Adrenal gland (tissue), 12 donors: Measurements from ENCODE around the gene MGAT5. TPM values are rescaled to one million over a fixed set of nuclear protein-coding genes. Genes with fewer than 3 reads are reported as not detected.
A peak's percentile ranks its signal among the peaks of the same experiment; 100 is the strongest.
"Not testable (repeated sequence)": the region's sequence is repeated elsewhere in the genome, so short reads cannot be mapped to it uniquely, and the experiment has no call there.

ENCODE experiments used
- DNase-seq, 7 donors: peaks; one replicate each; pipeline ENCODE4 v3.0.0-alpha.2; 2019 to 2020
- H3K27ac ChIP-seq, 5 donors: fragments of 200-600 bp; sonication (generic) in 4 of 5; 1 replicate in 3 of 5; 2 replicates in 2 of 5; pipeline versions ENCODE4 v1.5.1 to v1.8.0; 2016 to 2020; ENCODE audit warnings: mild to moderate bottlenecking in 1 of 5
- H3K27me3 ChIP-seq: fragments of 200-600 bp; 2 replicates; pipeline ENCODE4 v1.8.0; 2021
- H3K36me3 ChIP-seq, 2 donors: fragments of 200-600 bp; replicated peaks in 1 of 2; 1 replicate in 1 of 2; 2 replicates in 1 of 2; pipeline versions ENCODE4 v1.5.1 to v1.8.0; 2018 to 2022
- H3K4me1 ChIP-seq, 2 donors: fragments of 200-600 bp; replicated peaks in 1 of 2; 1 replicate in 1 of 2; 2 replicates in 1 of 2; pipeline versions ENCODE4 v1.5.1 to v1.8.0; 2018 to 2021
- H3K4me3 ChIP-seq, 4 donors: fragments of 200-600 bp; sonication (generic) in 3 of 4; one replicate each; pipeline ENCODE4 v1.5.1; 2016 to 2018
- H3K9me3 ChIP-seq, 3 donors: fragments of 200-600 bp; sonication (generic) in 1 of 3; replicated peaks in 1 of 3; 1 replicate in 2 of 3; 2 replicates in 1 of 3; pipeline versions ENCODE4 v1.5.1 to v1.8.0; 2016 to 2021
- POLR2A ChIP-seq, 2 donors: fragments of 450-650 bp; IDR thresholded peaks; one replicate each; pipeline ENCODE4 v1.6.1; 2017; ENCODE audit warnings: antibody characterized with exemption in 2 of 2, mild to moderate bottlenecking in 2 of 2, moderate library complexity in 1 of 2
- WGBS, 4 donors: extraction: QIAGEN DNeasy Blood & Tissue Kit in 2 of 4; methylation state at CpG; one replicate each; pipeline versions ENCODE4 v1.1.5 to v1.1.7; 2013 to 2017; 5-methylcytosine and 5-hydroxymethylcytosine counted together
- intact Hi-C, 2 donors: fragments of 100-400 bp; cut with DNase I; formaldehyde crosslinking; loops; one replicate each; pipeline versions ENCODE4 v1.14.1 to v1.15.0; 2022 to 2023
- polyA plus RNA-seq, 3 donors: library from polyadenylated mRNA; stranded (reverse); fragments of 200-250 nt in 2 of 3; fragments of 350-450 nt in 1 of 3; fragmentation: Illumina TruSeq in 1 of 3; extraction: RNeasy Lipid Tissue Mini Kit (QIAGEN cat#74804) in 1 of 3; gene quantifications; one replicate each; pipeline ENCODE4 v1.2.3, GENCODE V29; 2013 to 2014
- total RNA-seq, 9 donors: library from RNA; depleted of rRNA in 4 of 9; stranded (reverse); fragments of >200 nt in 4 of 9; fragments of 120-200 nt in 1 of 9; fragmentation: NEBNext Ultra II Directional in 1 of 9; extraction: Animal tissue kit (Norgen Biotek cat#: 25700) in 1 of 9; gene quantifications; one replicate each; pipeline versions ENCODE4 v1.1.0 to v1.2.4, GENCODE V29; 2013 to 2023
- TF ChIP-seq, protein P1 (sequence below), 6 experiments: fragments of 450-650 bp in 4 of 6; fragments of 200-600 bp in 2 of 6; sonication (generic) in 1 of 6; IDR thresholded peaks; 1 replicate in 5 of 6; 2 replicates in 1 of 6; pipeline versions ENCODE4 v1.5.1 to v1.8.0; 2016 to 2021; ENCODE audit warnings: antibody characterized with exemption in 6 of 6, mild to moderate bottlenecking in 2 of 6, moderate library complexity in 1 of 6
- donor health status: healthy with polysubstance abuse.
- donor health status: Bipolar disorder and iron deficiency.
- donor health status: DM: yes; HTN: yes; CAD: no.
- donor health status: DM: no; HTN: no; CAD: no.
- donor health status: DM: no; HTN: no; CAD: no.
- donor health status: DM: yes; HTN: yes; CAD: no.

Gene MGAT5
- total and polyA plus RNA-seq, 12 donors: 2.9 to 74.6 (median 41.1) TPM

DNA sequence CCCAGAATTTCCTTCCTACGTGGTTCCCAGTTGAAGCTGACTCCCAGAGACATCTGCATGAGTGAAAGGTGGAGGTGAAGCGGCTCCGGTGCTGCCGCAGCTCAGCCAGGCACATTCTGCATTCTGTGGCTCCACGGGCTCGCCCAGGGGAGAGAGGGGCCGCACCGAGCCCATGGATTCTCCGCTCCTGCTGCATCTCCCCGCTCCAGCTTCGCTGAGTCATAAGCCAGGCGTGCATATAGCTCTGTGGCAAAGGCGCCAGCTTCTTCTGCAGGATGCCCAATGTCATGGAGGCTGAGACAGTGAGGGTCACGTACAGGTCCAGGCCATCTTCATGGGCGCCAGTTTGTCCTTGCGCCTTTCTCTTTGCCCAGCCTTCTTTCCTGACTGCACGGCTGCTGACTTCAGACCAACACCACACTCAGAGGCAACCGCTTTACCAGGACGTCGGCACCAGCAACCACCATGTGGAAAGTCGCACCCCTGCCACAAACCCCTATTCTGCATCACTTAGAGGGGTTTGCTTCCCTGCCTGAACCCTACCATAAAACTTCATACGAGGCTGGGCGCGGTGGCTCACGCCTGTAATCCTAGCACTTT, 215.7 kb downstream of the MGAT5 start:
- H3K36me3 ChIP-seq: no peaks in the 10 kb centered on the region
- H3K4me3 ChIP-seq: no peak overlapping the region
- H3K27me3 ChIP-seq: no peaks in the 10 kb centered on the region
- DNase-seq: peak in 1 of 7 donors; percentile 35
- H3K27ac ChIP-seq: no peak overlapping the region
- intact Hi-C loops: no loop called here
- peaks cover 0 to 7% (median 0%) of the 10 kb centered on the region in 3 donors for H3K9me3 ChIP-seq
- TF ChIP-seq, protein P1, sequence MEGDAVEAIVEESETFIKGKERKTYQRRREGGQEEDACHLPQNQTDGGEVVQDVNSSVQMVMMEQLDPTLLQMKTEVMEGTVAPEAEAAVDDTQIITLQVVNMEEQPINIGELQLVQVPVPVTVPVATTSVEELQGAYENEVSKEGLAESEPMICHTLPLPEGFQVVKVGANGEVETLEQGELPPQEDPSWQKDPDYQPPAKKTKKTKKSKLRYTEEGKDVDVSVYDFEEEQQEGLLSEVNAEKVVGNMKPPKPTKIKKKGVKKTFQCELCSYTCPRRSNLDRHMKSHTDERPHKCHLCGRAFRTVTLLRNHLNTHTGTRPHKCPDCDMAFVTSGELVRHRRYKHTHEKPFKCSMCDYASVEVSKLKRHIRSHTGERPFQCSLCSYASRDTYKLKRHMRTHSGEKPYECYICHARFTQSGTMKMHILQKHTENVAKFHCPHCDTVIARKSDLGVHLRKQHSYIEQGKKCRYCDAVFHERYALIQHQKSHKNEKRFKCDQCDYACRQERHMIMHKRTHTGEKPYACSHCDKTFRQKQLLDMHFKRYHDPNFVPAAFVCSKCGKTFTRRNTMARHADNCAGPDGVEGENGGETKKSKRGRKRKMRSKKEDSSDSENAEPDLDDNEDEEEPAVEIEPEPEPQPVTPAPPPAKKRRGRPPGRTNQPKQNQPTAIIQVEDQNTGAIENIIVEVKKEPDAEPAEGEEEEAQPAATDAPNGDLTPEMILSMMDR (IDR thresholded peaks at IDR 0.05): no peak
- TF ChIP-seq POLR2A (IDR thresholded peaks at IDR 0.05): no peak
- H3K4me1 ChIP-seq: no peaks in the 10 kb centered on the region
- 91 to 97% (median 94%) methylated on average over 16 to 25 of the region's 25 CpGs for WGBS, 4 donors

GRCh38 chr2:134470561-134471168, 216.8 kb downstream of the MGAT5 start:
- WGBS, 4 donors: 90 to 98% (median 96%) methylated on average over 6 to 8 of the region's 8 CpGs
- DNase-seq: peak in 1 of 7 donors; percentile 24

GRCh38 chr2:134476982-134477381, 223.1 kb downstream of the MGAT5 start:
- H3K27me3 ChIP-seq, H3K4me3 ChIP-seq, intact Hi-C loops, H3K9me3 ChIP-seq, H3K36me3 ChIP-seq, H3K27ac ChIP-seq, H3K4me1 ChIP-seq: not testable (repeated sequence)
- peak in 1 of 7 donors; percentile 24 for DNase-seq
- WGBS, 4 donors: 87 to 94% (median 93%) methylated on average over 8 of the region's 8 CpGs

More at GRCh38 chr2:134470561-134471168, 216.8 kb downstream of the MGAT5 start:
- Histone ChIP-seq H3K36me3 (no peaks in the 10 kb centered on the region), H3K27ac (no peak overlapping the region), H3K9me3 (peaks cover 0 to 7% (median 0%) of the 10 kb centered on the region in 3 donors), H3K27me3 (no peaks in the 10 kb centered on the region), H3K4me1 (no peaks in the 10 kb centered on the region), H3K4me3 (no peak overlapping the region)
- TF ChIP-seq, protein P1 (IDR thresholded peaks at IDR 0.05): no peak
- no peak for TF ChIP-seq POLR2A (IDR thresholded peaks at IDR 0.05)
- intact Hi-C loops: no loop called here

DNA sequence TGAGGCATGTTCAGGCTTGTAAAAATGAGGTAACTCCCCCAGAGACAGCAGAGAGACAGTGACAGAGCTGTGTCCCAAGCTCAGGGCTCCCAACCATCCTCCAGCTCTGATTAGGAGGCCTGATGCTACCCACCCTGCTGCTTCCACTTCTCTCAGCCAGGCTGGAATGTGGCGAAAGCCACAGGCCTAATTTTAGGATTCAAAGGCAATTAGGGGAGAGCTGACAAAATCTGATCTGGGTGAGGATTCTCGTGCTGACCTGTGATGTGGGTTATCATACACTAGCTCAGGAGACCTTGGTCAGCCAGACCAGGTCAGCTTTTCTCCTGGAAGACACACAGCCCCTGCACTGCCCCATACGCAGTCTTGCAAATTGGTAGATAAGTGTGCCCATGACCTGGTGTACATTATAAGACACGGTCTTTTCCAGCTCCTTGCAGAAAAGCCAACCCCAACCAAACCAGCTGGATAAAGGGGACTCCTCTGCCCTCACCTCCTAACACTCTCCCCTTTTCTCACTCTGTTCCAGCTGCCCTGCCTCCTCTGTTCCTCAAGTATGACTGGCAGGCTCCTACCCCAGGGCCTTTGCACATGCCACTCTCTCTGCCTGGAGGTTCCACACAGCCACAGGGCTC, 225.9 kb downstream of the MGAT5 start:
- Histone ChIP-seq H3K4me1 (no peaks in the 10 kb centered on the region), H3K4me3 (no peak overlapping the region), H3K9me3 (no peaks in the 10 kb centered on the region), H3K36me3 (no peaks in the 10 kb centered on the region), H3K27ac (no peak overlapping the region), H3K27me3 (no peaks in the 10 kb centered on the region)
- 93 to 97% (median 95%) methylated on average over 3 to 4 of the region's 4 CpGs for WGBS, 4 donors
- intact Hi-C loops: no loop called here
- DNase-seq: peak in 1 of 7 donors; percentile 43
- TF ChIP-seq, protein P1 (IDR thresholded peaks at IDR 0.05): no peak
- no peak for TF ChIP-seq POLR2A (IDR thresholded peaks at IDR 0.05)
